HG03095 (cell line): Measurements from ENCODE around the gene CECR2.

Source experiments
- ATAC-seq: cut with Tn5 transposase; IDR thresholded peaks from one replicate; pipeline ENCODE4 v1.9.1; 2021; ENCODE audit warnings: moderate library complexity; ENCODE audit not compliant: unreplicated experiment

Gene CECR2

DNA sequence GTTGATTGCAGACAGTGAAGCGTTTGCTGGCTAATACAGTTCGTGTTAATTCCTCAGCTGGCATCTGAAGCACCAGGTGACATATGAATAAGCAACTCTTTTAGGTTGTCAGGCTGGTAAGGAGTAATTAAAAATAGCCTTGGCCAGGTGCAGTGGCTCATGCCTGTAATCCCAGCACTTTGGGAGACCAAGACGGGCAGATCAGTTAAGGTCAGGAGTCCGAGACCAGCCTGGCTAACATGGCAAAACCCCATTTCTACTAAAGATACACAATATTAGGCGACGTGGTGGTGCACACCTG, 74.9 kb downstream of the CECR2 start:
- no peak for ATAC-seq

- ATAC-seq, result no peak
These were observed 77.4 kb downstream of the CECR2 start for GRCh38 chr22:17446698-17447097.

GRCh38 chr22:17451316-17451715, 82.1 kb downstream of the CECR2 start:
- ATAC-seq, result no peak

DNA sequence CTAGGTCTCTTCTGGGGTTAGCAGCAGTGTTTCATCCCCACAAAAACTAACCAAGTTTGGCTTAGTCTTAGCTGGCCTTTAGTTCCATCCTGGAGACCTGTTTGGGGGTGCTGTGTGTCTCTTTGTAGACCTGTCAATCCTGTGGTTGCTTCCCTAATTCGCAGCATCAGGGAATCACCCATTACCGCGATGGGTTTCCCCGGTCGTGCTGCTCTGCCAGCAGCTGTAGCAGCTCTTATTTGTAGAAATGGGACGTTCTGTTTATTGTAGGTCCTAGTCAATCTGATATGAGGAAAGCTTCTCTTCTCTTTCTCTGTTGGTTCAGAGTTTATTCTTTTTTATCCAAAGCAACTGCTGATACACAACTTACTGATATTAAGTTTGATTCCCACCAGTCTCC, 91.6 kb downstream of the CECR2 start:
- ATAC-seq, result no peak

GRCh38 chr22:17470880-17471500, 101.7 kb downstream of the CECR2 start:
- no peak for ATAC-seq

- no peak for ATAC-seq
These were observed 102.8 kb downstream of the CECR2 start for GRCh38 chr22:17471886-17472535.

DNA sequence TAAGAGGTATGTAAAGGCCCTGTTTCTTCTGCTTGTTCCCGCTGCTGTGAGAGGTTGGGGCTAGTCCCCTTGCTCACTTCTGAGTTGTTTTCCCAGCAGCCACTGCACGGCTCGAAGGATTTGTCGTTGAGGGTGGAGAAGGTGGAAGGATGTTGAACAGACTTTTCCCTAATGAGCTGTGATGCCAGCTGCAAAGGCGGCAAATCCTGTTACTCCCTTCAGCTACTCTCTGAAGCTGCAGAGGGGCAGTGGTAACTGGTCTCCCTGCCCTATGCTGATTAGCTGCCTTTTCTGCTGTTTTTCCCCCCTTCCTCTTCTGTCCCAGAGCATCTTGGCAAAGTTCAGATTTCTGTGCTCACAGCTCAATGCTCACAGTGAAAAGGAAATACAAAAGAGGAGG, 103.7 kb downstream of the CECR2 start:
- ATAC-seq, result no peak

GRCh38 chr22:17475318-17476230, 106.3 kb downstream of the CECR2 start:
- no peak for ATAC-seq

- no peak for ATAC-seq
These were observed 107.6 kb downstream of the CECR2 start for GRCh38 chr22:17476838-17477237.

GRCh38 chr22:17477391-17477833, 108.2 kb downstream of the CECR2 start:
- no peak for ATAC-seq

- no peak for ATAC-seq
These were observed 109.9 kb downstream of the CECR2 start for GRCh38 chr22:17479135-17479534.

GRCh38 chr22:17481424-17481823, 112.2 kb downstream of the CECR2 start:
- no peak for ATAC-seq

GRCh38 chr22:17483688-17484372, 114.6 kb downstream of the CECR2 start:
- no peak for ATAC-seq

GRCh38 chr22:17484608-17485007, 115.3 kb downstream of the CECR2 start:
- ATAC-seq, result no peak

- no peak for ATAC-seq
These were observed 117.1 kb downstream of the CECR2 start for GRCh38 chr22:17486313-17486712.

DNA sequence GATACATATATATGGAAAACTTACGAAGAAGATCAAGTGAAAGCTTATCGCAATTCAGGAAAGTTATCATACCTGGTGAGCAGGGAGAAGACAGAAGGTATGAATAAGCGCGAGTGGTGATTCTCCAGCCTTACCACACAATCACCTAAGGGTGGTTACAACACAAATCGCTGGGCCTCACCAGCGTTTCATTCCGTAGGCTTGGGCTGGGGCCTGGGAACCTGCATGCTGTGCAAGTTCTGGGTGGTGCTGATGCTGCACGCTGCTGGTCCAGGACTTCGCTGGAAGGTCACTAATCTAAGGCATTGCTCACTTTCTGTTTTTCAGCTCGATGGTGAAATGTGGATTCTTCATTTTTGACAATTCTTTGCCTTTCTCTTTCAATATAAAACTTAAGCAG, 117.5 kb downstream of the CECR2 start:
- ATAC-seq, result no peak

- ATAC-seq, result no peak
These were observed 119.8 kb downstream of the CECR2 start for GRCh38 chr22:17489101-17489500.

DNA sequence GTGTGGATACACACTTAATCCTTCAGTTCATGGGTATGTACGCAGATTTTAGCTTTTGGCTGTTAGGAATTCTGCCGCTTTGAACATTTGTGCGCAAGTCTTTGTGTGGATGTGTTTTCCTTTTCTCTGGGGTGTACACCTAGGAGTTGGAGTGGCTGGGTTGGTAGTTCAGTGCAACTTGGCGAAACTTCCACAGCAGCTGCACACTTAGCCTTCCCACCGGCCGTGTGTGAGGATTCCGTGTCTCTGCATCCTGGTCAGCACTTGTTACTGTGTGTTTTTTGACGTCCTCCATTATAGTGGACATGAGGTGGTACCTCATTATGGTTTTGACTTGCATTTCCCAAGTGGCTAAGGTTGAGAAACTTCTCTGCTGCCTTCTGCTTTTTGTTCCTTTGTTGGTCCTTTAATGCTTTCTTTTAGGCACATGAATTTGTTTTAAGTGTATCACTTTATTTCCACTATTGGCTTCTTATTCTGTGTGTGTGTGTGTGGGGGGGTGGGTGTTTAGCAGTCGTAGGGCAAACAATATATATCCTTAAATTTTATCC, 121.9 kb downstream of the CECR2 start:
- no peak for ATAC-seq

- ATAC-seq, result no peak
These were observed 123.0 kb downstream of the CECR2 start for GRCh38 chr22:17492247-17492646.

- ATAC-seq, result no peak
These were observed 124.2 kb downstream of the CECR2 start for GRCh38 chr22:17493419-17493981.

DNA sequence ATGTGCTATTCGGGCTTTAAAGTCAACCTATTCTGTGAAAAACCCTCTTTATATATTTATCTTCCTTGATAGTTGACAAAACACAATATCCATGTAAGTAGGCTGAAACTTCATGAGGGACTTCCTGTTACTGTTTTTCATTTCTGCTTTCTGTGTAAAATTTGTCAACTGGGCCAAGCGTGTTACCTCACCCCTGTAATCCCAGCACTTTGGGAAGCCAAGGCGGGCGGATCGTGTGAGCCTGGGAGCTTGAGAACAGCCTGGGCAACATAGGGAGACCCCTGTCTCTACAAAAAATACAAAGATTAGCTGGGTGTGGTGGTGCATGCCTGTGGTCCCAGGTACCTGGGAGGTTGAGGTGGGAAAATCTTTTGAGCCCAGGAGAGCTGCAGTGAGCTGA, 127.6 kb downstream of the CECR2 start:
- ATAC-seq, result no peak
